ENCODE measurements around the gene ENTPD7.
A peak's percentile ranks its signal among the peaks of the same experiment; 100 is the strongest.

DNA sequence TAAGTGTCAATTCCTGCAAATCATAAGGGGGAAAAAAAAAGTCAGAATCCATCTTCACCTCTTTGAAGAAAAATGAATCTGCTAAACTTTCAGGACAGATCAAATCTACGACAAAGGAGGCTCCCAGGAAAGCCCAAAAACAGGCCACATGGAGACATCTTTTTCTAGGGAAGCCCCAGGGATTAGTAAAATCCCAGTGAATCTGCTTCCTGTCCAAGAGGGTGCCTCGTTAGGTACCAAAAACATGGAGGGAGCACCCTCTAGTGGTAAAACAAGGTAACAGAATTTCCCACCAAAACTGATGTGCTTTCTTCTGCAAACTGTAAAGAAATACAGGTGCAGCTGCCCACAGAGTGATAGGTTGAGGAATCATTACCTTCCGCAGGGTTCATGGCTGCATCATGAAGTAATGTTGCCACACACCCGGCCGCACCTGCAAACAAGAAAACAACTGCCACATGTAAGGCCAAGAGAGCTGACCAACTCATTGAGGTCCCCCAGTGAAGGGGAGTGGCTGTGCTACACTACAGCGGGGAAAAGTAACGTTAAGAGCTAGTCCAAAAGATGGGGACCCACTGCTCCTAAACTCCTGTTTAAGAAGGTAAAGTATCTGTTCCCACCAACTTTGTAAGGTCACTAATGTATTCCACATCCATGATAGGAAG, 47.0 kb upstream of the ENTPD7 start:
- TF ChIP-seq, protein P1, sequence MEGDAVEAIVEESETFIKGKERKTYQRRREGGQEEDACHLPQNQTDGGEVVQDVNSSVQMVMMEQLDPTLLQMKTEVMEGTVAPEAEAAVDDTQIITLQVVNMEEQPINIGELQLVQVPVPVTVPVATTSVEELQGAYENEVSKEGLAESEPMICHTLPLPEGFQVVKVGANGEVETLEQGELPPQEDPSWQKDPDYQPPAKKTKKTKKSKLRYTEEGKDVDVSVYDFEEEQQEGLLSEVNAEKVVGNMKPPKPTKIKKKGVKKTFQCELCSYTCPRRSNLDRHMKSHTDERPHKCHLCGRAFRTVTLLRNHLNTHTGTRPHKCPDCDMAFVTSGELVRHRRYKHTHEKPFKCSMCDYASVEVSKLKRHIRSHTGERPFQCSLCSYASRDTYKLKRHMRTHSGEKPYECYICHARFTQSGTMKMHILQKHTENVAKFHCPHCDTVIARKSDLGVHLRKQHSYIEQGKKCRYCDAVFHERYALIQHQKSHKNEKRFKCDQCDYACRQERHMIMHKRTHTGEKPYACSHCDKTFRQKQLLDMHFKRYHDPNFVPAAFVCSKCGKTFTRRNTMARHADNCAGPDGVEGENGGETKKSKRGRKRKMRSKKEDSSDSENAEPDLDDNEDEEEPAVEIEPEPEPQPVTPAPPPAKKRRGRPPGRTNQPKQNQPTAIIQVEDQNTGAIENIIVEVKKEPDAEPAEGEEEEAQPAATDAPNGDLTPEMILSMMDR (IDR thresholded peaks at IDR 0.05) = peak in 5 of 7 experiments; percentile 48 to 81 (median 74)
- peak in 2 of 3 donors; percentile 8 to 20 for TF ChIP-seq POLR2AphosphoS5 (IDR thresholded peaks at IDR 0.05)
- TF ChIP-seq POLR2A (IDR thresholded peaks at IDR 0.05) = no peak

Data from stomach (tissue), 4 donors.